Measurements from ENCODE around the gene NPPC.
"Not testable (repeated sequence)": the region's sequence is repeated elsewhere in the genome, so short reads cannot be mapped to it uniquely, and the experiment has no call there.

NPPC gene

GRCh38 chr2:231961349-231962166 lies 35.4 kb upstream of the NPPC start, which contains the start of gene DIS3L2:
DIS3L2 (plus strand) TSS chr2:231961713; CDS start chr2:232014928, 53,215 bp downstream.
- TF ChIP-seq, protein P1, sequence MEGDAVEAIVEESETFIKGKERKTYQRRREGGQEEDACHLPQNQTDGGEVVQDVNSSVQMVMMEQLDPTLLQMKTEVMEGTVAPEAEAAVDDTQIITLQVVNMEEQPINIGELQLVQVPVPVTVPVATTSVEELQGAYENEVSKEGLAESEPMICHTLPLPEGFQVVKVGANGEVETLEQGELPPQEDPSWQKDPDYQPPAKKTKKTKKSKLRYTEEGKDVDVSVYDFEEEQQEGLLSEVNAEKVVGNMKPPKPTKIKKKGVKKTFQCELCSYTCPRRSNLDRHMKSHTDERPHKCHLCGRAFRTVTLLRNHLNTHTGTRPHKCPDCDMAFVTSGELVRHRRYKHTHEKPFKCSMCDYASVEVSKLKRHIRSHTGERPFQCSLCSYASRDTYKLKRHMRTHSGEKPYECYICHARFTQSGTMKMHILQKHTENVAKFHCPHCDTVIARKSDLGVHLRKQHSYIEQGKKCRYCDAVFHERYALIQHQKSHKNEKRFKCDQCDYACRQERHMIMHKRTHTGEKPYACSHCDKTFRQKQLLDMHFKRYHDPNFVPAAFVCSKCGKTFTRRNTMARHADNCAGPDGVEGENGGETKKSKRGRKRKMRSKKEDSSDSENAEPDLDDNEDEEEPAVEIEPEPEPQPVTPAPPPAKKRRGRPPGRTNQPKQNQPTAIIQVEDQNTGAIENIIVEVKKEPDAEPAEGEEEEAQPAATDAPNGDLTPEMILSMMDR (IDR thresholded peaks at IDR 0.05), result no peak
- H3K4me3 ChIP-seq, result peak within 1 kb of the TSS; percentile 70
- peak; percentile 82 for DNase-seq (ENCODE audit: low spot score)
- H3K27ac ChIP-seq, result peak within 1 kb of the TSS; percentile 16 to 75

DNA sequence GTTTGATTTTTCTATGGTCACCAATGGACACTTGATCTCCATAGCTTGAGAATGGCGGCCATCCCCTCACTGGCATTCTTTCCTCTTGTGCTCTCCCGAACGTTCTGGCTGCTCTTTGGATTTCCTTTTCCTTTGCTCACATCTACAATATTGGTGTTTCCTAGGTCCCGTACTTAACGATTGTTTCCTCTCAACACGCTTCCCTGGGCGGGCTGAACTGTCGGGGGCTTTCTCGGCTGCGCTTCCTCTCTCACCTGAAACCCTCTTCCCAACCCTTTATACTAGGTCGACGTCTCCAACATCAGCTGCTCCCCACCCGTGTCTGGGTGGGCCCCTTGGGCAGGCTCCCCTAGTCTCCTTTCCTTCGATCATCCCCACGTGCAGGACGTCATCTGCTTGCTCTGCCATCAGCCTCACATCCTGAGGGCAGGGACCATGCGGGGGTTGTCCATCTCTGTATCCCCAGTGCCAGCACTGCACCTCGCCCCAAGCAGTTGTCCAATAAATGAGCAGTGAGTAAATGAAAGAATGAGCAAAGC lies 34.7 kb upstream of the NPPC start:
- Histone ChIP-seq H3K27ac (peak overlapping the region; percentile 16 to 75), H3K4me3 (peak overlapping the region; percentile 70)
- TF ChIP-seq, protein P1 (IDR thresholded peaks at IDR 0.05), result no peak
- DNase-seq (ENCODE audit: low spot score), result no peak

- no peak for DNase-seq (ENCODE audit: low spot score)
- Histone ChIP-seq H3K27ac (no peak overlapping the region), H3K4me3 (no peak overlapping the region)
- TF ChIP-seq, protein P1 (IDR thresholded peaks at IDR 0.05), result no peak
Measured at GRCh38 chr2:231957913-231958763, 31.9 kb upstream of the NPPC start.

GRCh38 chr2:231955758-231956472 lies 29.7 kb upstream of the NPPC start:
- Histone ChIP-seq H3K27ac (no peak overlapping the region), H3K4me3 (no peak overlapping the region)
- TF ChIP-seq, protein P1 (IDR thresholded peaks at IDR 0.05), result no peak
- no peak for DNase-seq (ENCODE audit: low spot score)

DNA sequence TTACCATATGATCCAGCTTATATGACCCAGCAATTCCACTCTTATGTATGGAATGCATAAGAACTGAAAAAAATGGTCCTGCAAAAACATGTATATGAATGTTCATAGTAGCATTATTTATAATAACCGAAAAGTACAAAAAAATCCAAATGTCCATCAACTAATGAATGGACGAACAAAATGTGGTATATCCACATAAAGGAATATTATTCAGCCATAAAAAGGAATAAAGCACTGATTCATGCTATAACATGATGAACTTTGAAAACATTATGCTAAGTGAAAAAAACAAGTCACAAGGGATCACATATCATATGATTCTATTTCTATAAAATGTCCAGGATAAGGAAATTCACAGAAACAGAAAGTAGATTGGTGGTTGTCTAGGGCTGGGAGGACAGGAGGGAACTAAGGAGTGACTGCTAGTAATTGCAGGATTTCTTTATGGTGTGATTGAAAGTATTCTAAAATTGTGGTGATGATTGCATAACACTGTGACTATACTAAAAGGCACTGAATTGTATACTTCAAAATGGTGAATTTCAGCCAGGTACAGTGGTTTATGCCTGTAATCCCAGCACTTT lies 25.3 kb upstream of the NPPC start:
- DNase-seq (ENCODE audit: low spot score), result no peak
- H3K4me3 ChIP-seq, result no peak overlapping the region
- TF ChIP-seq, protein P1 (IDR thresholded peaks at IDR 0.05), result no peak
- H3K27ac ChIP-seq, result no peak overlapping the region

GRCh38 chr2:231947694-231948093 lies 21.5 kb upstream of the NPPC start:
- no peak overlapping the region for H3K4me3 ChIP-seq
- no peak for DNase-seq (ENCODE audit: low spot score)
- H3K27ac ChIP-seq, result no peak overlapping the region
- TF ChIP-seq, protein P1 (IDR thresholded peaks at IDR 0.05), result no peak

- not testable (repeated sequence) for H3K27ac ChIP-seq; DNase-seq (ENCODE audit: low spot score); H3K4me3 ChIP-seq
Measured at GRCh38 chr2:231947112-231947511, 20.9 kb upstream of the NPPC start.
